GM19025 (cell line): ENCODE measurements around the gene FGF18.

Source experiments
- ATAC-seq: cut with Tn5 transposase; IDR thresholded peaks from one replicate; pipeline ENCODE4 v1.9.1; 2021; ENCODE audit warnings: mild to moderate bottlenecking, low read depth, moderate library complexity; ENCODE audit not compliant: unreplicated experiment

The FGF18 gene

DNA sequence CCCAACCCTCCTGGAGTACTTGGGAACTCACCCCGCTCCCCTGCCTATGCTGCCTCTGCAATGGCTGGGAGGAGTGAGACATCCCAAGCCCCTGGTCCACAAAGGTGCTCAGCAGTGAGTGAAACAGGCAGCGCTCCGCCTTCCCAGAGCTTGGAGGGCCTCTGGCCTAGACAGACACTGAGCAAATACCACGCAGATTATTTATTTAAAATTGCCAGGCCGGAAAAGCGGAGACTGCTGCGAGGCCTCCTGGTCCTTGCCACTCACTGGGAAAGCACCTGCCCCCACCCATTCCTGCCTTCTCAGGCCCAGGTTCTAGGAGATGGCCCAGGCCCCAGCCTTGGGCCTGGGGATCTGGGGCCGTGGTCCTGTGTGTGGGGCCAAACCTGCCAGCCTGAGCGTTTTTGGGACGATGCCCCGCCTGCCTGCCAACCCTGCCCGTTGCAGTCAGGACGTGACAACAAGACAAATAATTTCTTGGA is 17.4 kb downstream of the FGF18 start:
- ATAC-seq, result no peak

DNA sequence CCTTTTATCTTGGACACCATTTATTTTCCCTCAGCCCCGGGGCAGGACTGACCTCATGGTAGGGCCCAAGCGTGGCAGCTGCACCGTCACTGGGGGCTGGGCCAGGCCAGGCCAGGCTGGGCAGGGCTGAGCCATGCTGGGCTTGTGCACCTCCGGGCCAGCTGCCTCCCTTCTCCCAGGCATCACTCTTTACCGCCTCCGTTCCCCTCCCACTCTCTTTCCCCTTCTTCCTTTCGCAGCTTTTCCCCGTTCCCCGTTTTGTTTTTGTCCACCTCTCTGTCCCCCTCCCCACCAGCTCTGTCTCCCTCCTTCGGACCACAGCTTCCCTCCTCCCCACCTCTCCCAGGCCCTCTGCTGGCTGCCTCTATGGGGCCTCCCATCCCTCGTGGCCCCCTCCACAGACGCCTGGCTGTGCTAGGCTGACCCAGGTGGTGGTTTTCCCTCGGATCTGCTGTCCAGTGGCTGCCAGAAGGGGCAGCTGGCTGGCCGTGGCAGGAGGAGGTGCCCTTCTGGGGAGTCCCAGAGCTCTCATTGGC is 17.9 kb downstream of the FGF18 start:
- ATAC-seq, result no peak

GRCh38 chr5:171438738-171439137 is 19.3 kb downstream of the FGF18 start:
- ATAC-seq, result no peak

DNA sequence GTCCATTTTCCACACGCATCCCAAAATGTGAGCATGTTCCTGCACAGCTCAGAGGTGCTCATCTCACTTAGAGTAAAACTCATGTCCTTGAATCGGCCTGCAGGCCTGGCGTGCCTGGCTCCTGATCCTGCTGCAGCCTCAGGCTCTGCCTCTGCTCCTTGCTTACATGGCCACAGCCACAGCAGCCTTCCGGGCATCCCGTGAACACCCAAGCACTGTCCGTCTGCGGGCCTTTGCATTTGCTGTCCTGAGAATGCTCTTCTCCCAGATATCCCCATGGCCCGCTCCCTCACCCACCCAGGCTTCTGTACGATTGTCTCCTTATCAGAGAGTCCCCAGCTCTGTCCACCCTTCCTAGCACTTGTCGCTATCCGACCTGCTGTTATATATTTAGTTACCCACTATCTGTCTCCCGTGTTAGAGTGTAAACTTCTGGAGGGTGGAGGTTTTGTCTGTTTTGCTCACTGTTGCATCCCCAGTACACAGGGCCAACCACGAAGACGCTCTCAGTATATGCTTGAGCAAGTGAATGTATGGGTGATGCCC is 21.9 kb downstream of the FGF18 start:
- ATAC-seq, result no peak

- no peak for ATAC-seq
These were observed 23.0 kb downstream of the FGF18 start for GRCh38 chr5:171442287-171443042.

DNA sequence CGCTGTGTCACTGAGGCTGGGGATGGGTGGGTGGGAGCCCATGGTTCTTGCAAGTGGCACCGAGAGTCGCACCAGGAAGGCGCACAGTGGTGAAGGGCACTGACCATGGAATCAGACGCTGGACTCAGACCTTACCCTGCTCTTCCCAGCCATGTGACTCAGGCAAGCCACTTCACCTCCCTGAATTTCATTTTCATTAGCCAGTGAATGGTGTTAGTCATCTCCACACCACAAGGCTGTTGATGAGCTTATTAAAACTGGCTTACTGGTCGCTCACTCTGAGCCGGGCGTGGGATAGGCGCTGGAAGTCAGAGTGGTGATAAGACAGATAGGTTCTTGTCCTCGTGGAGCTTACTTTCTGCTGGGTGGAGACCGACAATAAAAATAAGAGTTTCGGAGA is 25.1 kb downstream of the FGF18 start:
- no peak for ATAC-seq

DNA sequence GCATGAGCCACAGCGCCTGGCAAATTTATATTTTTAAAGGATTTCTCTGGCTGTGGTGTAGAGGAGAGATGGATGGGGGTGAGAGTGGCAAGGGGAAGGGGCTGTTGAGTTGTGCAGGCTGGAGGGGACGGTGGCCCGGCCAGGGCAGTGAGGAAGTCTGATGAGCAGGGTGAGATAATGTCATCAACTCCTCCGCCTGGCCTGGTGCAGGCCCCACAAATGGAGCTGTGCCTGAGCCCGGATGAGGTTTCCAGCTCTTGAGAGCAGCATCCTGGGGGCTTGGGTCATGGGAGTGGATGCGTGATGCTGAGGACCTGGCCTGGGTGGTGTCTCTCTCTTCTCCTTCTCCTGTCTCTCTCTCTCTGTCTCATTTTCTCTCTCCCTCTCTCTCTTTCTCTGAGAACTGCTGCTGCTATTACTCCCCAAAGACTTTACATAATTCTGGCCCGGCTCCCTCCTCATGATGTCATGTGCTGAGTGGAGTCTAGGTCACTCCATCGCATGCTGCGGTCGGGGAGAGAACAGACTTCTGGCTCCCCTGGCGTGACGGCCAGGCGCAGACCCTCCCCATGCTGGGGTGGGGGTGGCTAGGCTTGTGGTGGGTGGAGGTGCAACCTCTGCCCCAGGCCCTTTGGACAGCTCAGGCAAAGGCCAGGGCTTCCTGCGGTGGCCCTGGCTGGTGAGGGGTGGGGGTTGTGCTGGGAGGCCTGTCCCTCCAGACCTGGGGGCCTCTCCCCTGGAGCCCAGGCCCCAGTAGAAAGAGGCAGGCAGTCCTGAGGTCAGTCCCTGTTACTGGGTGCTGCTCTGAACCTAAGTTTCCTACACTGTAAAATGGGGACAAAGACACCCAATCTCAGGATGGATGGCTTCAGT is 26.4 kb downstream of the FGF18 start:
- no peak for ATAC-seq

DNA sequence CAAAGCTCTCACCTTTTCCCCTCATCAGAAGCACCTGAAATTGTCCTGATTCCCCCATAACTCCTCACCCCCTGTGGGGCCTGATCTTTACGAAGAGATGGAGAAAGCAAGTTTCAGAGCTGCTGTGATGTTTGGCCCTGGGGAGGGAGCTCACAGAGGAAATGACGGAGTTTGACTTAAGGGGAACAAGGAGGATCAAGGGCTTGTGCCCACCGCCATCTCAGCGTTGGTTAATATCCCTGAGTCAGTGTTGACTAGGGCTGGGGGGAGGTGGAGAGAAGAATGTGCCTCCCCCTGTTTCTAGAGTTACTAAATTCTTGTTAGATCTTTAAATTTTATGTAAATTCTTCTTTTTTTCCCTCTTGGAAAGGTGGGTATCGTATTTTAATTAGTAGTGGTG is 27.8 kb downstream of the FGF18 start:
- ATAC-seq, result no peak

GRCh38 chr5:171449426-171449825 is 30.0 kb downstream of the FGF18 start:
- ATAC-seq, result no peak

DNA sequence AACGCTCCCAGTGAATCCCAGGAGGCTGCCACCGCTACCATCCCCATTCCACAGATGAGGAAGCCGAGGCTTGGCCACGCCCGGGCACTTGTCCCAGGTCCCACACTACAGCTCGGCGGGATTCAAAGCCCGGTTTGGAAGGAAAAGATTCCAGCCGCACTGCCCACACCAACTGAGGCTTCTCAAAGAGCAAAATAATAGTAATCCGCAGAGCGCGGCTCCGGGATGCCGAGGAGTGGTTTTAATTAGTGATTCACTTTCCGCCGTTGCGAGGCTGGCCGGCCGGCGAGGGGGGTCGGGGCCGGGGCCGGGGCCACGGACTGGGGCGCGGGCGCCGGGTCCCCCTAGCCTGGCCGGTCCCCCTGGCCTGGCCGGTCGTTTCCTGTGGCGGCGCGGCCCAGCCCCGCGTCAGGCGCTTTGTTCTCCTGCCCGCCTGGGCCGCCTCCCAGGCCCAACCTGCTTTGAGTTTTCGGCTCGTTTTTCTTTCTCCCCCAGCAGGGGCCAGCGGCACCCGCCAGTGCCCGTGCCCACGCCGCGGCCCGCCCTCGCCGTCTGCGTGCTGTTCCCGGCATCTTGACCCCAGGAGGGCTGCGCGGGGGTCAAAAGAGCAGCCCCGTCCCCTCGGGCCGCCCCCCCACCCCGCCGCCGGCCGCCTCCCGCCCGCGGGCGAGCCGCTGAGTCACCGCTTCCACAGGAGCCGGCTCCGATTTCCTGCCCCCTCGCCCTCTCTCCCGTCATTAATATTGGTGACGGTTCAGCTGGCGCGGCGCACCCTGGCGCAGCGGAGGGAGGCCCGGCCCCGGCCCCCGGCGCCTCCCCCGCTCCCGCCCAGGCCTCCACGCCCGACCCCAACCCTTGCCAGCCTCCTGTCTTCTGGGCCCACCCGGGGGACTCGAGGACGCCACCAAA is 31.2 kb downstream of the FGF18 start:
- ATAC-seq, result no peak

GRCh38 chr5:171451421-171451820 is 32.0 kb downstream of the FGF18 start:
- no peak for ATAC-seq

- no peak for ATAC-seq
These were observed 33.7 kb downstream of the FGF18 start for GRCh38 chr5:171453056-171453725.

DNA sequence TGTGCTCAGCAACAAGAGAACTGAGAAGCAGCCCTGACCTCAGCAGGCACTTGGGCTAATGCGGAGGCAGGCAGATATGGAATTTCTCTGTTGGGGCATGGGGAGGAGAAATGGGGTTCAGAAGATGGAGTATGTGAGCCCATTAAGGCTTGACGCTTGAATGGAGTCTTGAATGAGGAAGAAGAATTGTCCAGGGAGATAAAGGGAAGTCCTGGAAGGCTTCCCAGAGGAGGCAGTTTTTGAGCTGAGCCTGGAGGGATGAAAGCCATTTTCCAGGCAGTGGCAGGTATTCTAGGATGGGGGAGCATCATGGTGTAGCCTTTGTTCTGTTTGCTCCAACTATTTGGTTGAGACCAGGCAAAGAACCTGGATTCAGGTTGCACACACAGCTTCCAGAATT is 34.5 kb downstream of the FGF18 start:
- ATAC-seq, result no peak

DNA sequence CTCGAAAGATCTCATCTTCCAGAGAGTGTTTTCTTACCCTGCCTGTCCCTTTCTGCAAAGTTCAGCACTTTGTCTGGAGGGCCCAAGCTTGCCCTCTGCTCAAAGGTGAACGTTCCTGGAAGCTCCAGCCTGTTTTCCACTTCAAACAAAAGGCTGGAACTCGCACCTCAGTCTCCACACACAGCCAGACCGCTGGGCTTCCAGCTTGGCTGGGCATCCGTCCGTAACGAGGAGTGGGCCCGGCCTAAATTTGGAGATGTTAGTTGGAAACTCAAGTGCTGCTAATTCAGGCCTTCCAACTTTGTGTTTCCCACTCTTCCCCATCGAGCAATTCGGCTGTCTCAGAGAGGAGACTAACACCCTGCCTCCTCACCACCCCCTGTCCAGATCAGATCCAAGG is 35.1 kb downstream of the FGF18 start:
- ATAC-seq, result no peak

GRCh38 chr5:171455522-171455921 is 36.1 kb downstream of the FGF18 start:
- no peak for ATAC-seq

- ATAC-seq, result no peak
These were observed 37.9 kb downstream of the FGF18 start for GRCh38 chr5:171457208-171457981.

DNA sequence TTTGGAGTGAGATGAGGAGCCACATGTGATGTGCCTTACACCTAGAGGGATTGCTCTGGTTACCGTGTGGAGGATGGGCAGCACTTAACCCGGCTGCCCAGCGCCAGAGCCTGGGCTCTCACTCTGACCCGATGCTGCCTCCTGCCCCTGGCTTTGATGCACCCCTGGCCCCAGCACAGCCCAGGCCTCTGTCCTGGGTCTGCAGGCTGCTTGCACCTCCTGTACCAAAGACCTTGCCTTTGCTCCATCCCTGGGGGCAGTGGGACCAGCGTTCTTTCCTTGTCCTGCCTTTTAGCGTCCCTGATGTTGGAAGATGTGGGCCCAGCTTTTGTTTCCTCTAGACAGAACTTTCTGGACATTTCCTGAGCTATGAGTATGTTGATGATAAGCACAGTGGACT is 40.4 kb downstream of the FGF18 start:
- no peak for ATAC-seq

- ATAC-seq, result no peak
These were observed 42.9 kb downstream of the FGF18 start for GRCh38 chr5:171462136-171462927.
